GM19452 (cell line): ENCODE results near the gene MXD4.
"Not testable (repeated sequence)": the region's sequence is repeated elsewhere in the genome, so short reads cannot be mapped to it uniquely, and the experiment has no call there.

Source experiments
- ATAC-seq: cut with Tn5 transposase; IDR thresholded peaks from one replicate; pipeline ENCODE4 v1.9.1; 2021; ENCODE audit not compliant: unreplicated experiment

MXD4 gene

GRCh38 chr4:2226261-2226660 lies 35.6 kb downstream of the MXD4 start:
- ATAC-seq, result no peak

- ATAC-seq, result no peak
These were observed 39.1 kb downstream of the MXD4 start for GRCh38 chr4:2222838-2223237.

- ATAC-seq, result not testable (repeated sequence)
These were observed 40.5 kb downstream of the MXD4 start for GRCh38 chr4:2221378-2221777.

- peak; percentile 53 for ATAC-seq
These were observed 41.8 kb downstream of the MXD4 start for GRCh38 chr4:2220016-2220630.

- no peak for ATAC-seq
These were observed 42.6 kb downstream of the MXD4 start for GRCh38 chr4:2219233-2219760.

GRCh38 chr4:2218436-2218835 lies 43.5 kb downstream of the MXD4 start:
- no peak for ATAC-seq

- ATAC-seq, result no peak
These were observed 44.2 kb downstream of the MXD4 start for GRCh38 chr4:2217726-2218125.

GRCh38 chr4:2212831-2213230 lies 49.1 kb downstream of the MXD4 start:
- ATAC-seq, result no peak

- ATAC-seq, result not testable (repeated sequence)
These were observed 59.1 kb downstream of the MXD4 start for GRCh38 chr4:2202789-2203188.
